ENCODE measurements around the gene SLC44A4.
"Not testable (repeated sequence)": the region's sequence is repeated elsewhere in the genome, so short reads cannot be mapped to it uniquely, and the experiment has no call there.

SLC44A4 gene

GRCh38 chr6:31830886-31831335 is 47.9 kb downstream of the SLC44A4 start:
- in situ Hi-C loops (cut with HindIII; ENCODE audit: low sequenced_read_pairs), result no loop called here

GRCh38 chr6:31829633-31830283 is 49.0 kb downstream of the SLC44A4 start:
- in situ Hi-C loops (cut with HindIII; ENCODE audit: low sequenced_read_pairs), result no loop called here

GRCh38 chr6:31827286-31828079 is 51.3 kb downstream of the SLC44A4 start, which contains the start of gene HSPA1B:
HSPA1B (plus strand) TSS chr6:31827738; CDS start chr6:31827951, 213 bp downstream.
- in situ Hi-C loops (cut with HindIII; ENCODE audit: low sequenced_read_pairs), result no loop called here

GRCh38 chr6:31826793-31827285 is 52.0 kb downstream of the SLC44A4 start:
- in situ Hi-C loops (cut with HindIII; ENCODE audit: low sequenced_read_pairs), result no loop called here

GRCh38 chr6:31825553-31825952 is 53.2 kb downstream of the SLC44A4 start:
- in situ Hi-C loops (cut with HindIII; ENCODE audit: low sequenced_read_pairs), result no loop called here

- in situ Hi-C loops (cut with HindIII; ENCODE audit: low sequenced_read_pairs), result not testable (repeated sequence)
Measured at GRCh38 chr6:31823592-31824196, 55.1 kb downstream of the SLC44A4 start.

- in situ Hi-C loops (cut with HindIII; ENCODE audit: low sequenced_read_pairs), result no loop called here
Measured at GRCh38 chr6:31822036-31822821, 56.6 kb downstream of the SLC44A4 start.

GRCh38 chr6:31821301-31822035 is 57.3 kb downstream of the SLC44A4 start:
- in situ Hi-C loops (cut with HindIII; ENCODE audit: low sequenced_read_pairs), result no loop called here

- in situ Hi-C loops (cut with HindIII; ENCODE audit: low sequenced_read_pairs), result not testable (repeated sequence)
Measured at GRCh38 chr6:31820399-31820798, 58.4 kb downstream of the SLC44A4 start.

GRCh38 chr6:31819871-31820299 is 58.9 kb downstream of the SLC44A4 start:
- in situ Hi-C loops (cut with HindIII; ENCODE audit: low sequenced_read_pairs), result no loop called here

GRCh38 chr6:31817929-31818511 is 60.8 kb downstream of the SLC44A4 start:
- in situ Hi-C loops (cut with HindIII; ENCODE audit: low sequenced_read_pairs), result not testable (repeated sequence)

GRCh38 chr6:31817133-31817928 is 61.5 kb downstream of the SLC44A4 start:
- in situ Hi-C loops (cut with HindIII; ENCODE audit: low sequenced_read_pairs), result not testable (repeated sequence)

GRCh38 chr6:31815025-31815838 is 63.6 kb downstream of the SLC44A4 start, which contains the start of the genes HSPA1A and HSPA1L:
HSPA1A (plus strand) TSS chr6:31815543; CDS start chr6:31815757, 214 bp downstream.
HSPA1L (minus strand) TSS chr6:31815283; CDS start chr6:31811972, 3,311 bp downstream.
- in situ Hi-C loops (cut with HindIII; ENCODE audit: low sequenced_read_pairs), result no loop called here

GRCh38 chr6:31814677-31815024 is 64.1 kb downstream of the SLC44A4 start:
- in situ Hi-C loops (cut with HindIII; ENCODE audit: low sequenced_read_pairs), result no loop called here

GRCh38 chr6:31813465-31813849 is 65.3 kb downstream of the SLC44A4 start:
- in situ Hi-C loops (cut with HindIII; ENCODE audit: low sequenced_read_pairs), result no loop called here

Data from DLD1 (cell line).